Loucy (cell line): ENCODE measurements around the gene KIF16B.

Experiments used
- EZH2phosphoT487 ChIP-seq: fragments of 200-600 bp; IDR thresholded peaks from 2 replicates; pipeline ENCODE4 v1.6.1; 2018; ENCODE audit warnings: antibody characterized with exemption, mild to moderate bottlenecking, moderate library complexity, borderline replicate concordance
- TF ChIP-seq, protein P1 (sequence below): fragments of 200-600 bp; sonication (generic); conservative IDR thresholded peaks from 2 replicates; pipeline ENCODE4 v1.5.1; 2014; ENCODE audit warnings: mild to moderate bottlenecking, antibody characterized with exemption, low read length

DNA sequence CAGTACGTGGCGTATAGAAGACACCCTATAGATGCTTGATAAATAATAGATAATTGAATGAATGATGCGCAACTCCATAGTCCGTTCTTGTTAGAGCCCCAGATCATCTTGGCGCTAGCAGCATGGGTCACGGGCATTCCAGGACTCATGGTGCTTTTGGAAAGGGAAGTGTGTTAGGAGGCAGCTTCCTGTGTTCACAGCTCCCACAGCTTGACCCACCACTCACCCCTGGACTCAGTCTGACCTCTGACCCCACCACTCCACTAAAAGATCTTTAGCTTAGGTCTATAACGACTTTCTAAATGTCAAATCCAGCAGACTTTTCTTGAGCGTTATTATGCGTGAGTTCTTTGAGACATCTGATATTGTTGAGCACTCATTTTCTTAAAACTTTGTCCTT is 35.8 kb upstream of the KIF16B start:
- TF ChIP-seq, protein P1, sequence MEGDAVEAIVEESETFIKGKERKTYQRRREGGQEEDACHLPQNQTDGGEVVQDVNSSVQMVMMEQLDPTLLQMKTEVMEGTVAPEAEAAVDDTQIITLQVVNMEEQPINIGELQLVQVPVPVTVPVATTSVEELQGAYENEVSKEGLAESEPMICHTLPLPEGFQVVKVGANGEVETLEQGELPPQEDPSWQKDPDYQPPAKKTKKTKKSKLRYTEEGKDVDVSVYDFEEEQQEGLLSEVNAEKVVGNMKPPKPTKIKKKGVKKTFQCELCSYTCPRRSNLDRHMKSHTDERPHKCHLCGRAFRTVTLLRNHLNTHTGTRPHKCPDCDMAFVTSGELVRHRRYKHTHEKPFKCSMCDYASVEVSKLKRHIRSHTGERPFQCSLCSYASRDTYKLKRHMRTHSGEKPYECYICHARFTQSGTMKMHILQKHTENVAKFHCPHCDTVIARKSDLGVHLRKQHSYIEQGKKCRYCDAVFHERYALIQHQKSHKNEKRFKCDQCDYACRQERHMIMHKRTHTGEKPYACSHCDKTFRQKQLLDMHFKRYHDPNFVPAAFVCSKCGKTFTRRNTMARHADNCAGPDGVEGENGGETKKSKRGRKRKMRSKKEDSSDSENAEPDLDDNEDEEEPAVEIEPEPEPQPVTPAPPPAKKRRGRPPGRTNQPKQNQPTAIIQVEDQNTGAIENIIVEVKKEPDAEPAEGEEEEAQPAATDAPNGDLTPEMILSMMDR, result no peak
- TF ChIP-seq EZH2phosphoT487, result no peak
